A673 (cell line): ENCODE results near the gene GALNT3.

Source experiments
- CTCF ChIP-seq: fragments of 300-800, 200-600 bp; sonication (generic); conservative IDR thresholded peaks from 2 replicates; pipeline ENCODE4 v1.5.1; 2017; ENCODE audit warnings: low read depth, mild to moderate bottlenecking, antibody characterized with exemption, low read length, moderate library complexity, mixed read lengths
- EZH2 ChIP-seq: fragments of 200-600 bp; sonication (generic); IDR thresholded peaks from 2 replicates; pipeline ENCODE4 v1.6.1; 2017; ENCODE audit warnings: borderline replicate concordance, low read depth, mild to moderate bottlenecking, mixed read lengths, antibody characterized with exemption, low read length; ENCODE audit not compliant: poor library complexity, severe bottlenecking

- TF ChIP-seq CTCF (no peak), EZH2 (no peak)
These were observed 17.7 kb upstream of the GALNT3 start for GRCh38 chr2:165811592-165812370.
